WTC11 (cell line): ENCODE measurements around the gene PCSK5. TPM values are rescaled to one million over a fixed set of nuclear protein-coding genes. Genes with fewer than 3 reads are reported as not detected.
"Not testable (repeated sequence)": the region's sequence is repeated elsewhere in the genome, so short reads cannot be mapped to it uniquely, and the experiment has no call there.

ENCODE experiments used
- ATAC-seq: fragments of 200-7000 bp; cut with Tn5 transposase; 2 replicates; pipeline ENCODE4 v1.10.0; 2021; ENCODE audit warnings: mild to moderate bottlenecking, moderate library complexity
- CTCF ChIA-PET: fragments of 300-600 bp; sonication (Branson Sonifier 250); formaldehyde crosslinking; loops from one replicate; lab custom pipeline; 2021; ENCODE audit warnings: antibody characterized with exemption; lab: Charles Lee
- POLR2A ChIA-PET: fragments of 350-600 bp; sonication (Branson Sonifier 250); formaldehyde crosslinking; loops from one replicate; lab custom pipeline; 2021; ENCODE audit warnings: antibody characterized with exemption; lab: Charles Lee
- DNase-seq: peaks from one replicate; pipeline ENCODE4 v3.0.0; 2021; ENCODE audit warnings: low spot score
- H3K27ac Mint-ChIP-seq: 2 replicates; pipeline ENCODE4 v1.8.0; 2021; ENCODE audit warnings: mixed read lengths
- H3K27me3 Mint-ChIP-seq: 2 replicates; pipeline ENCODE4 v1.8.0; 2021; ENCODE audit warnings: low read depth, mild to moderate bottlenecking, moderate library complexity, mixed read lengths
- H3K36me3 Mint-ChIP-seq: 2 replicates; pipeline ENCODE4 v1.8.0; 2021; ENCODE audit warnings: mixed read lengths
- H3K4me1 Mint-ChIP-seq: 2 replicates; pipeline ENCODE4 v1.8.0; 2022; ENCODE audit warnings: mixed read lengths
- H3K4me3 Mint-ChIP-seq: 2 replicates; pipeline ENCODE4 v1.8.0; 2021; ENCODE audit warnings: mild to moderate bottlenecking, moderate library complexity, mixed read lengths
- H3K9me3 Mint-ChIP-seq: 2 replicates; pipeline ENCODE4 v1.8.0; 2021; ENCODE audit warnings: mixed read lengths
- ATF3 ChIP-seq: sonication (generic); formaldehyde crosslinking; conservative IDR thresholded peaks from 2 replicates; pipeline ENCODE4 v1.8.1; 2022; ENCODE audit warnings: mild to moderate bottlenecking, missing genetic modification reagents
- CDX4 ChIP-seq: fragments of 250-450 bp; sonication (Bioruptor Pico); IDR thresholded peaks from 2 replicates; pipeline ENCODE4 v1.9.0; 2021; ENCODE audit warnings: moderate library complexity, mild to moderate bottlenecking, inconsistent platforms, borderline replicate concordance
- ETV6 ChIP-seq: sonication (generic); formaldehyde crosslinking; IDR thresholded peaks from 2 replicates; pipeline ENCODE4 v1.8.1; 2022; ENCODE audit warnings: mild to moderate bottlenecking, missing genetic modification reagents
- GABPB1 ChIP-seq: sonication (generic); formaldehyde crosslinking; IDR thresholded peaks from 2 replicates; pipeline ENCODE4 v1.8.1; 2023; ENCODE audit warnings: mild to moderate bottlenecking, missing genetic modification reagents
- MXD4 ChIP-seq: fragments of 250-450 bp; sonication (Bioruptor Pico); IDR thresholded peaks from 2 replicates; pipeline ENCODE4 v1.8.0; 2021; ENCODE audit warnings: mild to moderate bottlenecking, moderate library complexity, borderline replicate concordance
- NFATC4 ChIP-seq: fragments of 250-450 bp; sonication (Bioruptor Pico); IDR thresholded peaks from 2 replicates; pipeline ENCODE4 v1.9.0; 2021; ENCODE audit warnings: mild to moderate bottlenecking
- NFYB ChIP-seq: sonication (generic); formaldehyde crosslinking; conservative IDR thresholded peaks from 2 replicates; pipeline ENCODE4 v1.8.0; 2022; ENCODE audit warnings: low read depth, missing genetic modification reagents
- NR1H2 ChIP-seq: sonication (generic); formaldehyde crosslinking; IDR thresholded peaks from 2 replicates; pipeline ENCODE4 v1.9.0; 2021; ENCODE audit warnings: mild to moderate bottlenecking, moderate library complexity, missing genetic modification reagents
- SOX15 ChIP-seq: fragments of 250-450 bp; sonication (Bioruptor Pico); IDR thresholded peaks from 2 replicates; pipeline ENCODE4 v1.9.0; 2021; ENCODE audit warnings: mild to moderate bottlenecking
- ZNF263 ChIP-seq: sonication (generic); formaldehyde crosslinking; IDR thresholded peaks from 2 replicates; pipeline ENCODE4 v1.8.1; 2022; ENCODE audit warnings: low read depth, mild to moderate bottlenecking, moderate library complexity, missing genetic modification reagents
- ZNF317 ChIP-seq: sonication (generic); formaldehyde crosslinking; IDR thresholded peaks from 2 replicates; pipeline ENCODE4 v1.8.1; 2023; ENCODE audit warnings: low read depth, mild to moderate bottlenecking, moderate library complexity, missing genetic modification reagents, borderline replicate concordance
- ZNF423 ChIP-seq: fragments of 250-450 bp; sonication (Bioruptor Pico); IDR thresholded peaks from 2 replicates; pipeline ENCODE4 v2.1.2; 2022; ENCODE audit warnings: mild to moderate bottlenecking, moderate library complexity
- total RNA-seq: library from RNA; stranded (reverse); gene quantifications from 3 replicates; pipeline ENCODE4 v1.2.3, GENCODE V29; 2021
- TF ChIP-seq, protein P1 (sequence below): fragments of 250-450 bp; sonication (Bioruptor Pico); IDR thresholded peaks from 2 replicates; pipeline ENCODE4 v2.1.2; 2022; ENCODE audit warnings: mild to moderate bottlenecking, moderate library complexity
- TF ChIP-seq, protein P2 (sequence below): sonication (generic); formaldehyde crosslinking; IDR thresholded peaks from 2 replicates; pipeline ENCODE4 v1.8.1; 2022; ENCODE audit warnings: mild to moderate bottlenecking, moderate library complexity, missing genetic modification reagents
- TF ChIP-seq, protein P3 (sequence below): fragments of 200-600 bp; IDR thresholded peaks from 2 replicates; pipeline ENCODE4 v1.8.0; 2022; ENCODE audit warnings: antibody characterized with exemption
- TF ChIP-seq, protein P4 (sequence below): sonication (generic); formaldehyde crosslinking; IDR thresholded peaks from 2 replicates; pipeline ENCODE4 v1.8.1; 2023; ENCODE audit warnings: mild to moderate bottlenecking, missing genetic modification reagents
- TF ChIP-seq, protein P5 (sequence below): fragments of 250-450 bp; sonication (Bioruptor Pico); conservative IDR thresholded peaks from 2 replicates; pipeline ENCODE4 v1.9.0; 2021; ENCODE audit warnings: mild to moderate bottlenecking
- TF ChIP-seq, protein P6 (sequence below): fragments of 250-450 bp; sonication (Bioruptor Pico); IDR thresholded peaks from 2 replicates; pipeline ENCODE4 v1.9.0; 2021; ENCODE audit warnings: mild to moderate bottlenecking

PCSK5 gene
- total RNA-seq, 1 experiment from 2014 or later = 30.6 TPM

DNA sequence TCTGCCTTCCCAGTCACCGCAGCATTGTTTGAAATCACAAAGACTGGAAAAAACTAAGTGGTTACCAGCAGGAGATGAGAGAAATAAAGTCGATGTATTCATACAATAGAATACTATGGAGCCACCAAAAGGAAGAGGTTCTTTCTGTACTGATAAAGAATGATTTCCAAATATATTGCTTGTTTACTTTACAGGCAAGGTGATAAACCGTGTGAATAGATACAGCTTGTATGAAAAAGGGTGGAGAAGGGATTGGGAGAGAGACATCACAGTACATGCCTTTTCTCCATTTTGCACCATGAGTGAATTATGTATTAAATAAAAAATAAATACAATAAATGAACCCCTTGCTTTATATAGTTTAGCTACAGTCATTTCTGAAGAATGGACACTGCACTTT is 412.1 kb downstream of the PCSK5 start (continued):
- TF ChIP-seq ATF3 (CRISPR knock-in tag) (no peak), ZNF317 (CRISPR knock-in tag) (no peak), GABPB1 (CRISPR knock-in tag) (no peak)
- TF ChIP-seq, protein P1, sequence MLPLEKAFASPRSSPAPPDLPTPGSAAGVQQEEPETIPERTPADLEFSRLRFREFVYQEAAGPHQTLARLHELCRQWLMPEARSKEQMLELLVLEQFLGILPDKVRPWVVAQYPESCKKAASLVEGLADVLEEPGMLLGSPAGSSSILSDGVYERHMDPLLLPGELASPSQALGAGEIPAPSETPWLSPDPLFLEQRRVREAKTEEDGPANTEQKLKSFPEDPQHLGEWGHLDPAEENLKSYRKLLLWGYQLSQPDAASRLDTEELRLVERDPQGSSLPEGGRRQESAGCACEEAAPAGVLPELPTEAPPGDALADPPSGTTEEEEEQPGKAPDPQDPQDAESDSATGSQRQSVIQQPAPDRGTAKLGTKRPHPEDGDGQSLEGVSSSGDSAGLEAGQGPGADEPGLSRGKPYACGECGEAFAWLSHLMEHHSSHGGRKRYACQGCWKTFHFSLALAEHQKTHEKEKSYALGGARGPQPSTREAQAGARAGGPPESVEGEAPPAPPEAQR = no peak
- TF ChIP-seq, protein P2, sequence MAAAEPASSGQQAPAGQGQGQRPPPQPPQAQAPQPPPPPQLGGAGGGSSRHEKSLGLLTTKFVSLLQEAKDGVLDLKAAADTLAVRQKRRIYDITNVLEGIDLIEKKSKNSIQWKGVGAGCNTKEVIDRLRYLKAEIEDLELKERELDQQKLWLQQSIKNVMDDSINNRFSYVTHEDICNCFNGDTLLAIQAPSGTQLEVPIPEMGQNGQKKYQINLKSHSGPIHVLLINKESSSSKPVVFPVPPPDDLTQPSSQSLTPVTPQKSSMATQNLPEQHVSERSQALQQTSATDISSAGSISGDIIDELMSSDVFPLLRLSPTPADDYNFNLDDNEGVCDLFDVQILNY (CRISPR knock-in tag) = no peak

DNA sequence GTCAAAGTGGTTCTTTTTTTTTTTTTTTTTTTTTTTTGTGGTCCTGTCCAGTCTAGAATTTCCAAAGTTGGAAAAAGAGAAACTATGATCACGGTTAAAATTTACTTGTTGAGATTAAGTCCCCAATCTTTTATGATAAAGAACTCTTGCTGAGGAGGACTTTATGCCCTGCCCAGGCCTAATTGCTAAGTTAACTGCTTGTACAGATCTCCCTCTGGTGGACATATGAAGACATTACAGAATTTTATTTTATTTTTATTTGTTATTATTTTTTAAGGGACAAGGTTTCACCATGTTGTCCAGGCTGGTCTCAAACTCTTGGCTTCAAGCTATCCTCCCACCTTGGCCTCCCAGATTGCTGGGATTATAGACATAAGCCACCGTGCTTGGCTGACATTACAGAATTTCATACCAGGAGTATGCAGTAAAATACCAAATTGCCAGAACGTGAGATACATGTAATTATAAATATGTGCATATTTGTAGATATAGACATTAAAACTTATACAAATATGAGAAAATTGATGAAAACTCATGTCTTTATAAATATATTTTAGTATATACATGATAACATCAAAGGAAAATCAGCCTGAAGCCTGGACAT is 412.6 kb downstream of the PCSK5 start:
- H3K36me3 Mint-ChIP-seq = no peaks in the 10 kb centered on the region
- H3K4me3 Mint-ChIP-seq = no peak overlapping the region
- ChIA-PET CTCF (interaction anchor here (0.6 to 2.5 kb wide), 14 partner anchors 11 to 1101 kb away, joined by 3 to 8 read pairs (median 4); partner anchors contain the start of gene RFK), POLR2A (no interaction called here)
- DNase-seq (no peak), ATAC-seq (no peak)
- TF ChIP-seq NFYB (CRISPR knock-in tag) (no peak), ZNF423 (no peak), NR1H2 (CRISPR knock-in tag) (no peak)
- TF ChIP-seq, protein P3, sequence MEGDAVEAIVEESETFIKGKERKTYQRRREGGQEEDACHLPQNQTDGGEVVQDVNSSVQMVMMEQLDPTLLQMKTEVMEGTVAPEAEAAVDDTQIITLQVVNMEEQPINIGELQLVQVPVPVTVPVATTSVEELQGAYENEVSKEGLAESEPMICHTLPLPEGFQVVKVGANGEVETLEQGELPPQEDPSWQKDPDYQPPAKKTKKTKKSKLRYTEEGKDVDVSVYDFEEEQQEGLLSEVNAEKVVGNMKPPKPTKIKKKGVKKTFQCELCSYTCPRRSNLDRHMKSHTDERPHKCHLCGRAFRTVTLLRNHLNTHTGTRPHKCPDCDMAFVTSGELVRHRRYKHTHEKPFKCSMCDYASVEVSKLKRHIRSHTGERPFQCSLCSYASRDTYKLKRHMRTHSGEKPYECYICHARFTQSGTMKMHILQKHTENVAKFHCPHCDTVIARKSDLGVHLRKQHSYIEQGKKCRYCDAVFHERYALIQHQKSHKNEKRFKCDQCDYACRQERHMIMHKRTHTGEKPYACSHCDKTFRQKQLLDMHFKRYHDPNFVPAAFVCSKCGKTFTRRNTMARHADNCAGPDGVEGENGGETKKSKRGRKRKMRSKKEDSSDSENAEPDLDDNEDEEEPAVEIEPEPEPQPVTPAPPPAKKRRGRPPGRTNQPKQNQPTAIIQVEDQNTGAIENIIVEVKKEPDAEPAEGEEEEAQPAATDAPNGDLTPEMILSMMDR = peak; percentile 70
- TF ChIP-seq, protein P4, sequence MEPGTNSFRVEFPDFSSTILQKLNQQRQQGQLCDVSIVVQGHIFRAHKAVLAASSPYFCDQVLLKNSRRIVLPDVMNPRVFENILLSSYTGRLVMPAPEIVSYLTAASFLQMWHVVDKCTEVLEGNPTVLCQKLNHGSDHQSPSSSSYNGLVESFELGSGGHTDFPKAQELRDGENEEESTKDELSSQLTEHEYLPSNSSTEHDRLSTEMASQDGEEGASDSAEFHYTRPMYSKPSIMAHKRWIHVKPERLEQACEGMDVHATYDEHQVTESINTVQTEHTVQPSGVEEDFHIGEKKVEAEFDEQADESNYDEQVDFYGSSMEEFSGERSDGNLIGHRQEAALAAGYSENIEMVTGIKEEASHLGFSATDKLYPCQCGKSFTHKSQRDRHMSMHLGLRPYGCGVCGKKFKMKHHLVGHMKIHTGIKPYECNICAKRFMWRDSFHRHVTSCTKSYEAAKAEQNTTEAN = no peak
- TF ChIP-seq, protein P5, sequence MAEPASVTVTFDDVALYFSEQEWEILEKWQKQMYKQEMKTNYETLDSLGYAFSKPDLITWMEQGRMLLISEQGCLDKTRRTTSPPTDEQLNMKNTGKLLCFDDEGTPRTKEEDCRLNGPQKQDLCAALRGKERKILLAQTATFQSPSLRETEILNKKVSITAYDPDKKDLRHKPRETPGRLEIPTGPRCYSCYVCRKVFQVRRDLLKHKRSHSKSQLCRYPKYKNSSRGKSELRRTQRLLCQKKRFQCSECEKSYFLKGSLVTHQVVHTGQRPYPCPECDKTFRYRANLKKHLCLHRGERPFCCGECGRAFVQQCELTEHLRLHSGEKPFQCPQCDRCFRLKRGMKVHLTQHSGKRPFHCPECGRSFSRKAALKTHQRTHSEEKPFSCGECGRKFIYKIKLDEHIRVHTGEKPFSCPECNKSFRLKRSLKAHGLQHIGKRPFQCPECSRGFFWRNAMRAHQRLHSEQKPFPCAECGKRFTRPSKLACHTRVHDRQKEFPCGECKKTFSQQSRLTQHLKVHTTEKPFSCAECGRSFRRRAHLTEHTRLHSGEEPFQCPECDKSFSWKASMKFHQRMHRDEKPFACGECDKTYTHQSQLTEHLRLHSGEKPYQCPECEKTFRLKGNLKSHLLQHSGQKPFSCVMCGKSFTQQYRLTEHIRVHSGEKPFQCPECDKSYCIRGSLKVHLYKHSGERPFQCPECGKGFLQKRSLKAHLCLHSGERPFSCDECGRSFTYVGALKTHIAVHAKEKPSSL (CRISPR knock-in tag) = no peak
- 0 out of 2 replicates have a peak, but pooled peaks cover 10% of the 10 kb centered on the region for H3K4me1 Mint-ChIP-seq
- no peaks in the 10 kb centered on the region for H3K27me3 Mint-ChIP-seq
- H3K9me3 Mint-ChIP-seq = no peaks in the 10 kb centered on the region
- H3K27ac Mint-ChIP-seq = no peak overlapping the region

- CTCF ChIA-PET = interaction anchor here (0.8 to 1.9 kb wide), 9 partner anchors 10 to 440 kb away, joined by 3 to 7 read pairs (median 4); partner anchors contain the start of gene RFK
- H3K27ac Mint-ChIP-seq, H3K4me3 Mint-ChIP-seq, H3K27me3 Mint-ChIP-seq, H3K9me3 Mint-ChIP-seq, H3K4me1 Mint-ChIP-seq, H3K36me3 Mint-ChIP-seq, POLR2A ChIA-PET: not testable (repeated sequence)
- peak; percentile 96 for ATAC-seq
- DNase-seq = peak; percentile 33
These were observed 416.6 kb downstream of the PCSK5 start for GRCh38 chr9:76307047-76307446.

DNA sequence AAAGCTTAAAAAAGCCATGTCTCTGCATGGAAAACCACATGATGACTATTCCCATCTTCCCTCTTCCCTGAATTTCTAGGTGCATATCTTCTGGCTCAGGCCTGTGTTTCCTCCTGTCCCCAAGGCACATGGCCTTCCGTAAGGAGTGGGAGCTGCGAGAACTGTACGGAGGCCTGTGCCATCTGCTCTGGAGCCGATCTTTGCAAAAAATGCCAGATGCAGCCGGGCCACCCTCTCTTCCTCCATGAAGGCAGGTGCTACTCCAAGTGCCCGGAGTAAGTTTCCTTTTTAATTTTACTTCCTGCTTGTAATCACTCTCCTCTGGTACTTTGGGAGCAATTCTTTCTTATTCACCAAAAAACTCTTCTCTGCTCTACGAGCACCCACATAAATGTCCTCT is 420.1 kb downstream of the PCSK5 start:
- no peak overlapping the region for H3K27ac Mint-ChIP-seq
- POLR2A ChIA-PET = no interaction called here
- DNase-seq (no peak), ATAC-seq (no peak)
- H3K4me3 Mint-ChIP-seq = no peak overlapping the region
- H3K27me3 Mint-ChIP-seq = no peaks in the 10 kb centered on the region
- no peaks in the 10 kb centered on the region for H3K36me3 Mint-ChIP-seq
- CTCF ChIA-PET = no interaction called here
- H3K4me1 Mint-ChIP-seq = no peaks in the 10 kb centered on the region
- no peaks in the 10 kb centered on the region for H3K9me3 Mint-ChIP-seq
- TF ChIP-seq, protein P5 (CRISPR knock-in tag) = no peak
- TF ChIP-seq NFATC4 (CRISPR knock-in tag) = no peak
- TF ChIP-seq SOX15 = no peak
- no peak for TF ChIP-seq ETV6
- TF ChIP-seq MXD4 (CRISPR knock-in tag) = no peak
- TF ChIP-seq, protein P6, sequence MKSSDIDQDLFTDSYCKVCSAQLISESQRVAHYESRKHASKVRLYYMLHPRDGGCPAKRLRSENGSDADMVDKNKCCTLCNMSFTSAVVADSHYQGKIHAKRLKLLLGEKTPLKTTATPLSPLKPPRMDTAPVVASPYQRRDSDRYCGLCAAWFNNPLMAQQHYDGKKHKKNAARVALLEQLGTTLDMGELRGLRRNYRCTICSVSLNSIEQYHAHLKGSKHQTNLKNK (CRISPR knock-in tag) = no peak
- TF ChIP-seq ZNF263 (CRISPR knock-in tag) = no peak
- no peak for TF ChIP-seq CDX4 (CRISPR knock-in tag)
